K562 (cell line): ENCODE data around the gene LEMD1. TPM values are rescaled to one million over a fixed set of nuclear protein-coding genes. Genes with fewer than 3 reads are reported as not detected.

Experiments
- ATAC-seq: fragments of 200-7000 bp; cut with Tn5 transposase; 3 replicates; pipeline ENCODE4 v1.9.1; 2020; ENCODE audit warnings: moderate library complexity
- BruUV-seq: library from RNA; stranded (reverse); fragments of 400-500 nt; replicated peaks from 2 replicates; lab custom pipeline; 2021; lab: Mats Ljungman, UMichigan
- CTCF ChIA-PET: fragments of 300-600 bp; formaldehyde crosslinking; extraction: SDS; loops from one replicate; lab custom pipeline; 2021; ENCODE audit warnings: low intra/inter-chr PET ratio; lab: Yijun Ruan, JAX
- POLR2A ChIA-PET: fragments of 300-600, 350-650 bp; sonication (Branson Sonifier 250); formaldehyde crosslinking; extraction: SDS; loops from one replicate; lab custom pipeline; 2021; ENCODE audit warnings: antibody characterized with exemption, inconsistent platforms; lab: Yijun Ruan, JAX
- DNase-seq, 4 experiments: peaks; one replicate each; pipeline versions ENCODE4 v3.0.0 to v3.0.0-alpha.2; 2011 to 2018; ENCODE audit warnings: low spot score in 3 of 4, mixed read lengths in 3 of 4; ENCODE audit errors: extremely low read depth in 1 of 4
- FAIRE-seq: peaks from 2 replicates; lab custom pipeline; 2011; peaks lifted over from hg19 to GRCh38; lab: Jason Lieb, UNC
- H2AFZ ChIP-seq: 2 replicates; pipeline ENCODE4 v1.6.0; 2011; ENCODE audit warnings: low read depth, low read length, control low read depth, inconsistent platforms
- H3K27ac ChIP-seq: fragments of 200-600 bp; 3 replicates; pipeline ENCODE4 v1.8.0; 2011; ENCODE audit warnings: low read depth, mild to moderate bottlenecking, control low read depth, inconsistent platforms, low read length, moderate library complexity, mixed read lengths; ENCODE audit errors: extremely low read depth
- H3K27me3 ChIP-seq, 2 experiments: fragments of 300-600 bp in 1 of 2; 2 replicates in 1 of 2; 3 replicates in 1 of 2; pipeline versions ENCODE4 v1.6.0 to v1.8.0; 2011; ENCODE audit warnings: inconsistent platforms in 2 of 2, low read length in 2 of 2, mild to moderate bottlenecking in 1 of 2, mixed read lengths in 1 of 2, moderate library complexity in 1 of 2; ENCODE audit not compliant: control insufficient read depth in 2 of 2, insufficient read depth in 2 of 2
- H3K36me3 ChIP-seq: fragments of 300-600 bp; 3 replicates; pipeline ENCODE4 v1.8.0; 2011; ENCODE audit warnings: mild to moderate bottlenecking, low read length, inconsistent platforms; ENCODE audit not compliant: control insufficient read depth, insufficient read depth
- H3K4me1 ChIP-seq, 2 experiments: fragments of 200-600 bp in 1 of 2; replicated peaks in 1 of 2; 2 replicates in 1 of 2; 3 replicates in 1 of 2; pipeline versions ENCODE4 v1.5.1 to v1.8.0; 2011; ENCODE audit warnings: inconsistent platforms in 2 of 2, low read length in 2 of 2, mild to moderate bottlenecking in 1 of 2, mixed read lengths in 1 of 2, moderate library complexity in 1 of 2; ENCODE audit not compliant: control insufficient read depth in 2 of 2, insufficient read depth in 2 of 2
- H3K4me2 ChIP-seq: 2 replicates; pipeline ENCODE4 v1.6.1; 2011; ENCODE audit warnings: low read length, control low read depth, inconsistent platforms, mixed read lengths; ENCODE audit not compliant: insufficient read depth
- H3K4me3 ChIP-seq: fragments of 200-600 bp; sonication (generic), shearing (Covaris generic); 2 replicates; pipeline ENCODE4 v1.5.1; 2016; ENCODE audit warnings: control low read depth, inconsistent platforms
- H3K79me2 ChIP-seq: fragments of 200-600 bp; 3 replicates; pipeline ENCODE4 v1.8.0; 2011; ENCODE audit warnings: low read length, inconsistent platforms; ENCODE audit not compliant: control insufficient read depth, insufficient read depth
- H3K9ac ChIP-seq, 2 experiments: 2 replicates each; pipeline versions ENCODE4 v1.6.0 to v1.6.1; 2011; ENCODE audit warnings: low read depth in 2 of 2, low read length in 2 of 2, control low read depth in 1 of 2, inconsistent platforms in 1 of 2, mild to moderate bottlenecking in 1 of 2, mixed read lengths in 1 of 2; ENCODE audit not compliant: insufficient read depth in 1 of 2
- H3K9me1 ChIP-seq: one replicate; pipeline ENCODE4 v1.6.0; 2011; ENCODE audit warnings: inconsistent platforms, mild to moderate bottlenecking, low read length, moderate library complexity; ENCODE audit not compliant: control insufficient read depth, insufficient read depth
- H3K9me3 ChIP-seq: replicated peaks from 2 replicates; pipeline ENCODE4 v1.5.1; 2011; ENCODE audit warnings: low read depth, low read length, inconsistent platforms; ENCODE audit not compliant: control insufficient read depth, insufficient read depth
- H4K20me1 ChIP-seq: replicated peaks from 2 replicates; pipeline ENCODE4 v1.6.1; 2011; ENCODE audit warnings: low read length, inconsistent platforms, mixed read lengths; ENCODE audit not compliant: control insufficient read depth, insufficient read depth
- BDP1 ChIP-seq: IDR thresholded peaks from 3 replicates; pipeline ENCODE4 v1.6.1; 2011; ENCODE audit not compliant: insufficient read length, insufficient read depth
- KAT2B ChIP-seq: IDR thresholded peaks from one replicate; pipeline ENCODE4 v1.6.1; 2012; ENCODE audit warnings: low read depth, mild to moderate bottlenecking, control low read depth, inconsistent platforms, low read length, moderate library complexity
- NR4A1 ChIP-seq, 2 experiments: fragments of 250-450 bp in 1 of 2; fragments of 450-650 bp in 1 of 2; sonication (Bioruptor Pico) in 1 of 2; IDR thresholded peaks; 2 replicates each; pipeline versions ENCODE4 v1.4.0 to v1.6.1; 2016 to 2020; ENCODE audit warnings: mild to moderate bottlenecking in 2 of 2, missing compliant biosample characterization in 1 of 2, missing genetic modification characterization in 1 of 2, moderate library complexity in 1 of 2
- RAD51 ChIP-seq: fragments of 450-650 bp; IDR thresholded peaks from 2 replicates; pipeline ENCODE4 v1.7.1; 2016; ENCODE audit warnings: low read depth, mild to moderate bottlenecking, borderline replicate concordance
- U2AF2 ChIP-seq: fragments of 200-400 bp; formaldehyde crosslinking; optimal IDR thresholded peaks from 2 replicates; pipeline ENCODE3; 2017; ENCODE audit warnings: low read depth, mild to moderate bottlenecking, low read length
- ZFP36 ChIP-seq: fragments of 150-350 bp; IDR thresholded peaks from 2 replicates; pipeline ENCODE4 v1.6.1; 2018; ENCODE audit warnings: low read length, low read depth; ENCODE audit not compliant: partially characterized antibody
- ZNF140 ChIP-seq: fragments of 250-450 bp; sonication (Bioruptor Pico); IDR thresholded peaks from 2 replicates; pipeline ENCODE4 v1.8.0; 2021; ENCODE audit warnings: moderate library complexity, mild to moderate bottlenecking, inconsistent platforms
- ZNF280A ChIP-seq: fragments of 450-650 bp; IDR thresholded peaks from 2 replicates; pipeline ENCODE4 v1.6.1; 2018; ENCODE audit warnings: mild to moderate bottlenecking, low read depth; ENCODE audit not compliant: partially characterized antibody
- ZNF445 ChIP-seq: fragments of 250-450 bp; sonication (Bioruptor Pico); IDR thresholded peaks from 2 replicates; pipeline ENCODE4 v1.4.0; 2020; ENCODE audit warnings: low read depth, mild to moderate bottlenecking, moderate library complexity
- ZNF512 ChIP-seq: IDR thresholded peaks from 2 replicates; pipeline ENCODE4 v1.6.1; 2016; ENCODE audit warnings: missing genetic modification characterization, missing compliant biosample characterization
- ZNF696 ChIP-seq: fragments of 250-450 bp; sonication (Bioruptor Pico); conservative IDR thresholded peaks from 2 replicates; pipeline ENCODE4 v1.4.0; 2020; ENCODE audit warnings: mild to moderate bottlenecking, moderate library complexity
- WGBS: fragments of 100-300 bp; shearing (Covaris generic); methylation state at CpG from one replicate; pipeline ENCODE4 v1.1.6; 2016; ENCODE audit warnings: low coverage, mixed read lengths; ENCODE audit not compliant: insufficient coverage; ENCODE audit errors: missing lambda C conversion rate; 5-methylcytosine and 5-hydroxymethylcytosine counted together
- in situ Hi-C: fragments of 300-500 bp; cut with MboI; formaldehyde crosslinking; loops from 4 replicates; pipeline ENCODE4 v1.15.0; 2018; ENCODE audit warnings: inconsistent platforms, mixed read lengths
- intact Hi-C: fragments of 100-400 bp; cut with micrococcal nuclease; formaldehyde crosslinking; loops from 2 replicates; pipeline ENCODE4 v1.14.2; 2022
- polyA plus RNA-seq, 8 experiments: library from polyadenylated mRNA; depleted of rRNA in 4 of 8; stranded (reverse) in 5 of 8; unstranded in 3 of 8; fragments of >200 nt; fragmentation: Nextera tagmentation in 2 of 8; fragmentation: Illumina TruSeq in 1 of 8; extraction: Ambion mirVana in 2 of 8; extraction: Trizol in 1 of 8; gene quantifications; 2 replicates each; pipeline versions ENCODE4 v1.2.1 to v1.2.3, GENCODE V29; 2011 to 2014; ENCODE audit warnings: inconsistent platforms in 1 of 8, missing spikeins in 1 of 8
- total RNA-seq, 7 experiments: library from RNA; depleted of rRNA in 6 of 7; stranded (reverse); fragments of >200 nt in 6 of 7; fragmentation: Illumina TruSeq in 2 of 7; extraction: Trizol in 2 of 7; gene quantifications; 2 replicates each; pipeline versions ENCODE4 v1.2.1 to v1.2.3, GENCODE V29; 2011 to 2021; ENCODE audit warnings: low replicate concordance in 1 of 7
- TF ChIP-seq, protein P1 (sequence below): sonication (generic); formaldehyde crosslinking; IDR thresholded peaks from 2 replicates; pipeline ENCODE4 v1.8.0; 2022; ENCODE audit warnings: mild to moderate bottlenecking, missing genetic modification reagents

LEMD1 gene
- total and polyA plus RNA-seq, 9 of the 15 experiments (the other 6 are each of a cell fraction or from before 2014, with no cell fraction given): 0.11 to 2.4 (median 0.57) TPM; not detected in 1

GRCh38 chr1:205379056-205379455 lies 42.8 kb downstream of the LEMD1 start:
- in situ Hi-C loops: no loop called here
- Histone ChIP-seq H3K4me2 (no peak overlapping the region), H3K27me3 (peaks cover 40 to 68% of the 10 kb centered on the region in 2 experiments), H3K27ac (no peak overlapping the region), H3K79me2 (no peaks in the 10 kb centered on the region), H3K9ac (no peak overlapping the region), H3K4me1 (no peaks in the 10 kb centered on the region), H4K20me1 (peaks cover 3% of the 10 kb centered on the region), H2AFZ (no peak overlapping the region), H3K9me1 (no peaks in the 10 kb centered on the region), H3K4me3 (no peak overlapping the region), H3K36me3 (no peaks in the 10 kb centered on the region), H3K9me3 (no peaks in the 10 kb centered on the region; the same call in 1 of the 2 replicates)
- ATAC-seq (no peak), FAIRE-seq (no peak), DNase-seq (no peak)
- 0% methylated on average over 8 of the region's 8 CpGs for WGBS
- intact Hi-C loops: no loop called here
- CTCF ChIA-PET: no interaction called here
- no TSS peak for BruUV-seq
- POLR2A ChIA-PET: interaction anchor here (0.8 kb wide), 1 partner anchor 73 kb away, joined by 3 read pairs; no protein-coding TSS in a partner anchor
- TF ChIP-seq ZFP36: no peak
- TF ChIP-seq KAT2B: no peak
- no peak for TF ChIP-seq ZNF140 (CRISPR knock-in tag)
- TF ChIP-seq ZNF696: no peak
- no peak for TF ChIP-seq RAD51
- no peak for TF ChIP-seq NR4A1 (CRISPR knock-in tag; IDR thresholded peaks at IDR 0.05)
- no peak for TF ChIP-seq NR4A1 (tag; IDR thresholded peaks at IDR 0.05)
- no peak for TF ChIP-seq ZNF445 (CRISPR knock-in tag)
- TF ChIP-seq, protein P1, sequence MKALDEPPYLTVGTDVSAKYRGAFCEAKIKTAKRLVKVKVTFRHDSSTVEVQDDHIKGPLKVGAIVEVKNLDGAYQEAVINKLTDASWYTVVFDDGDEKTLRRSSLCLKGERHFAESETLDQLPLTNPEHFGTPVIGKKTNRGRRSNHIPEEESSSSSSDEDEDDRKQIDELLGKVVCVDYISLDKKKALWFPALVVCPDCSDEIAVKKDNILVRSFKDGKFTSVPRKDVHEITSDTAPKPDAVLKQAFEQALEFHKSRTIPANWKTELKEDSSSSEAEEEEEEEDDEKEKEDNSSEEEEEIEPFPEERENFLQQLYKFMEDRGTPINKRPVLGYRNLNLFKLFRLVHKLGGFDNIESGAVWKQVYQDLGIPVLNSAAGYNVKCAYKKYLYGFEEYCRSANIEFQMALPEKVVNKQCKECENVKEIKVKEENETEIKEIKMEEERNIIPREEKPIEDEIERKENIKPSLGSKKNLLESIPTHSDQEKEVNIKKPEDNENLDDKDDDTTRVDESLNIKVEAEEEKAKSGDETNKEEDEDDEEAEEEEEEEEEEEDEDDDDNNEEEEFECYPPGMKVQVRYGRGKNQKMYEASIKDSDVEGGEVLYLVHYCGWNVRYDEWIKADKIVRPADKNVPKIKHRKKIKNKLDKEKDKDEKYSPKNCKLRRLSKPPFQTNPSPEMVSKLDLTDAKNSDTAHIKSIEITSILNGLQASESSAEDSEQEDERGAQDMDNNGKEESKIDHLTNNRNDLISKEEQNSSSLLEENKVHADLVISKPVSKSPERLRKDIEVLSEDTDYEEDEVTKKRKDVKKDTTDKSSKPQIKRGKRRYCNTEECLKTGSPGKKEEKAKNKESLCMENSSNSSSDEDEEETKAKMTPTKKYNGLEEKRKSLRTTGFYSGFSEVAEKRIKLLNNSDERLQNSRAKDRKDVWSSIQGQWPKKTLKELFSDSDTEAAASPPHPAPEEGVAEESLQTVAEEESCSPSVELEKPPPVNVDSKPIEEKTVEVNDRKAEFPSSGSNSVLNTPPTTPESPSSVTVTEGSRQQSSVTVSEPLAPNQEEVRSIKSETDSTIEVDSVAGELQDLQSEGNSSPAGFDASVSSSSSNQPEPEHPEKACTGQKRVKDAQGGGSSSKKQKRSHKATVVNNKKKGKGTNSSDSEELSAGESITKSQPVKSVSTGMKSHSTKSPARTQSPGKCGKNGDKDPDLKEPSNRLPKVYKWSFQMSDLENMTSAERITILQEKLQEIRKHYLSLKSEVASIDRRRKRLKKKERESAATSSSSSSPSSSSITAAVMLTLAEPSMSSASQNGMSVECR: no peak
- no peak for TF ChIP-seq ZNF280A
- no peak for TF ChIP-seq U2AF2
- no peak for TF ChIP-seq BDP1
- no peak for TF ChIP-seq ZNF512 (tag)
